NCI-H2029 treated with DMSO at 0.1 percent for 48 hours (cell line): ENCODE results near the gene GMNN.
"Not testable (repeated sequence)": the region's sequence is repeated elsewhere in the genome, so short reads cannot be mapped to it uniquely, and the experiment has no call there.

Experiments
- DNase-seq: peaks from one replicate; lab custom pipeline; 2025; lab: John Stamatoyannopoulos, UW

The GMNN gene

GRCh38 chr6:24774696-24775519 is at the start of gene GMNN:
Gene GMNN, plus strand, starts transcription at chr6:24774937. Its CDS starts 2,310 bp downstream, at chr6:24777247.
- DNase-seq: peak; percentile 98

DNA sequence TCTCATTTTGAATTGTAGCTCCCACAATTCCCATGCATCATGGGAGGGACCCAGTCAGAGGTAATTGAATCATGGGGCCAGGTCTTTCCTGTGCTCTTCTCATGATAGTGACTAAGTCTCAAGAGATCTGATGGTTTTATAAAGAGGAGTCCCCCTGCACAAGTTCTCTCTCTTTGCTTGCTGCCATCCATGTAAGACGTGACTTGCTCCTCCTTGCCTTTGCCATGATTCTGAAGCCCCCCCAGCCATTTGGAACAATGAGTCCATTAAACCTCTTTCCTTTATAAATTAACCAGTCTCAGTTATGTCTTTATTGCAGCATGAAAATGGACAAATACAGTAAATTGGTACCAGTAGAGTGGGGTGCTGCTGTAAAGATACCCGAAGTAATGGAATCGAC is 44.1 kb upstream of the GMNN start:
- DNase-seq: not testable (repeated sequence)

DNA sequence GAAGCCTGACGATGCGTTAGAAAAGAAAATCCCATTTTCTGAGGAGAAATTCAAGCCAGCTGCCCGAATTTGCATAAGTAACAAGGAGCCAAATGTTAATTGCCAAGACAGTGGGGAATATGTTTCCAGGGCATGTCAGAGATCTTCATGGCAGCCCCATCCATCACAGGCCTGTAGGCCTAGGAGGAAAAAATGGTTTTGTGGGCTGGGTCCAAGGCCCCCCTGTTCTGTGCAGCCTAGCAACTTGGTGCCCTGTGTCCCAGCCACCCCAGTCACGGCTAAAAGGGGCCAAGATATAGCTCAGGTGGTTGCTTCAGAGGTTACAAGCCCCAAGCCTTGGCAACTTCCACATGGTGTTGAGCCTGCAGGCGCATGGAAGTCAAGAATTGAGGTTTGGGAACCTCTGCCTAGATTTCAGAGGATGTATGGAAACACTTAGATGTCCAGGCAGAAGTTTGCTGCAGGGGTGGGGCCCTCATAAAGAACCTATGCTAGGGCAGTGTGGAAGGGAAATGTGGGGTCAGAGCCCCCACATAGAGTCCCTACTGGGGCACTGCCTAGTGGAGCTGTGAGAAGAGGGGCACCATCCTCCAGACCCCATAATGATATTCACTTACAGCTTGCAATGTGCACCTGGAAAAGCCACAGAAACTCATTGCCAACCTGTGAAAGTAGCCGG is 43.1 kb upstream of the GMNN start:
- not testable (repeated sequence) for DNase-seq

GRCh38 chr6:24734166-24734565 is 40.6 kb upstream of the GMNN start:
- no peak for DNase-seq

DNA sequence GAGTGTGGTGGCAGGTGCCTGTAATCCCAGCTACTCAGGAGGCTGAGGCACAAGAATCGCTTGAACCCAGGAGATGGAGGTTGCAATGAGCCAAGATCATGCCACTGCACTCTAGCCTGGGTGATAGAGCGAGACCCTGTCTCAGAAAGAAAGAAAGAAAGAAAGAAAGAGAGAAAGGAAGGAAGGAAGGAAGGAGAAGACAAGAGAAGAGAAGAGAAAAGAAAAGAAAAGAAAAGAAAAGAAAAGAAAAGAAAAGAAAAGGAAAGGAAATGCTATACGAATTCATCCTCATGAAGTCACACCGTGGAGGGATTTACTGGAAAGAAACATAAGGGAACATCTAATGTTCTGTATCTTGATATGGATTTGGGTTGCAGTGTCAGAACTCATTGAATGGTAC is 40.0 kb upstream of the GMNN start:
- not testable (repeated sequence) for DNase-seq

- no peak for DNase-seq
Observed at GRCh38 chr6:24738741-24739140, 36.0 kb upstream of the GMNN start.

- DNase-seq: no peak
Observed at GRCh38 chr6:24740861-24741260, 33.9 kb upstream of the GMNN start.

DNA sequence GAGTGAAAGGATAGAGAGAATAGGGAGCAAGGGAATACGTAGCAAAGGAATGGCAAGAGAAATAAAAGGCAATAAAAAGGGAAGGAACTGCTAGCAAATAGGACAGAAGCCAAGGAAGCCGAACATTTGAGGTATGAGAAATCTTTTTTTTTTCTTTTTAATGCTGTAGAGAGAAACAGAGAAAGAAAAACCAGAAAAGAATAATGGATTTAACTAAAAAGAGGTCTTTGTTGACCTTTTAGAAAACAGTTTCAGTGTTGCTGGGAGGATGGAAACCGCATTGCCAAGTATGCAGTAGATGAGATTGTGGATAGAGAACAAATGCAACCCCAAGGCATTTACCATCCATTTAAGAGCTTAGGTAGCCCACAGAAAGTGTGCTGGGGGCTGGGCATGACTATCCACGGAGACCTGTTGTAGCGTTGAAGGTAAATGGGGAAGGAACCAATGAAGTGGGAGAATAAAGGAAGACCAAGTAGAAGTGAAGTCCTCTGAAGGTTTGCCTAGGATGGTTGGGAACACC is 32.5 kb upstream of the GMNN start:
- DNase-seq: no peak

GRCh38 chr6:24743265-24743943 is 31.3 kb upstream of the GMNN start:
- no peak for DNase-seq

- no peak for DNase-seq
Observed at GRCh38 chr6:24743944-24744335, 30.8 kb upstream of the GMNN start.

DNA sequence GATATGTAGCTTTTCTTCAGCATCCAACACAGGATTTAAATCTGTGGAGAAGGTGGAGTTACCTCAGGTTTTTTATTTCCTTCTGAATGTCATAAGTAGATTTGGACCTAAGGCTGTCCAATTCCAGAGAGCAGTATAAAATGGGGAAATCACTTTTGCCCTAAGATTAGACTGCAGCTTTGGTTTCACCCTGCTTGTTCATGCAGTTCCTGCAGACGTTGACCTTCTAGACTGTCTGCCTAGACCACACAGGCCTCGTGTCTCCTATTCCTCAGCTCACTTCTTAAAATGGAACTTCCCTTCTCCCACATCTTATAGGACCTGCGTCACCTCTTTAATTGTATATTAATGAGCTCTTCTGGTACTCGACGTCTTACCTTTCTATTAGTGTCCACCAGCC is 29.8 kb upstream of the GMNN start:
- no peak for DNase-seq

- DNase-seq: no peak
Observed at GRCh38 chr6:24749297-24749696, 25.4 kb upstream of the GMNN start.

GRCh38 chr6:24750878-24751277 is 23.9 kb upstream of the GMNN start:
- DNase-seq: not testable (repeated sequence)

- DNase-seq: no peak
Observed at GRCh38 chr6:24752503-24752902, 22.2 kb upstream of the GMNN start.

GRCh38 chr6:24752917-24753492 is 21.7 kb upstream of the GMNN start:
- DNase-seq: no peak

GRCh38 chr6:24753545-24753944 is 21.2 kb upstream of the GMNN start:
- DNase-seq: no peak

DNA sequence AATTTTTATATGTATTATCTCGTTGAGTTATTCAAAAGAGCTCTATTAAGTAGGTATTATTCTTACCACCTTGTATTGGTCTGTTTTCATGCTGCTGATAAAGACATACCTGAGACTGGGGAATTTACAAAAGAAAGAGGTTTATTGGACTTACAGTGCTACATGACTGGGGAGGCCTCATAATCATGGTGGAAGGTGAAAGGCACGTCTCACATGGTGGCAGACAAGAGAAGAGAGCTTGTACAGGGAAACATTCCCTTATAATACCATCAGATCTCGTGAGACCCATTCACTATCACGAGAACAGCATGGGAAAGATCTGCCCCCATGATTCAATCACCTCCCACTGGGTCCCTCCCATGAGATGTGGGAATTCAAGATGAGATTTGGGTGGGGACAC is 20.4 kb upstream of the GMNN start:
- not testable (repeated sequence) for DNase-seq

DNA sequence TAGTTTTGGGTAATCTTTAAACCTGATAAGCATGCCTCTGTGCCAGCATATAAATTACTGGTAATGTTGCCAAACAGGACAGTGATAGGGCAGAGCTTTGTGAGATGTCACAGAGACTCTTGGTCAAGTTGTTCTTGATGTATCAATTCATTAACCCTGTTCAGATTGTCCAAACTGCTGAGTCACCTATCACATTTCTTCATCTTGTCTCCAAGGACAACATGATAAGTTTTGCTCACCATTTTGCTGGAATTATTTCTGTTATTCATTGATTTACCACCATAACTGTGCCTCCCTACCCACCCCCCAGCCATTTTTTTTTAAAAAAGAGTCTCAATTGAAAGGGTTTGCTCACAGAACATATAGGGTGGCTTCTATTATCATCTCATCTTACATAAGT is 19.5 kb upstream of the GMNN start:
- DNase-seq: no peak

DNA sequence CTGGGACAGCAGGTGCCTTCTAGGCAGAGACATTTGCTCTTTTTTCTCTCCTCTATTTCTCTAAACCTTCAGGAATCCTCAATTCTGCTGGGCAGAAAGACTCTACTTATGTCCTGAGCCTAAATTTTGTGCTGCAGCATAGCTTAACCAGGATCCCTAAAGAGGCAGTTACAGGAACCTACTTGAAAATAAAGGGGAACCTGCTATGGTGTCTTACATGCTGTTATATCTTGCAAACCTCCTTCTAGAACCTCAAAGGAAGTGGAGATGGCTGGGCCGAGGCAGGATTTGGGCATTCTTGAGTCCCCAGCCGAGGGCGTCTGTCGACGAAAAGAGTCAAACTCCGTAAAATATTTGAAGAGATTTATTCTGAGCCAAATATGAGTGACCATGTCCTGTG is 17.1 kb upstream of the GMNN start:
- DNase-seq: no peak

GRCh38 chr6:24759718-24760117 is 15.0 kb upstream of the GMNN start:
- no peak for DNase-seq

DNA sequence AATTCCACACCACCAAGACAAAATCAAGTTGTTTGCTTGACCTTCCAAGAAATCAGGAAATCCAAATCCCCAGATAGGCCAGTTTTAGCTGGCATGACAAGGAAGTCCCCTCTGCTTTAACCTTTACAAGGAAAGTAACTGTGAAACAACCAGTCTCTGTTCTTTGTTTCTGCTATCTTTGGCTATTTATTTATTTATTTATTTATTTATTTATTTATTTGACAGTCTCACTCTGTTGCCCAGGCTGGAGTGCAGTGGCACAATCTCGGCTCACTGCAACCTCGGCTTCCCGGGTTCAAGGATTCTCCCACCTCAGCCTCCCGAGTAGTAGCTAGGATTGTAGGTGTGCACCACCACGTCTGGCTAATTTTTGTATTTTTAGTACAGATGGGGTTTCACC is 14.5 kb upstream of the GMNN start:
- no peak for DNase-seq

DNA sequence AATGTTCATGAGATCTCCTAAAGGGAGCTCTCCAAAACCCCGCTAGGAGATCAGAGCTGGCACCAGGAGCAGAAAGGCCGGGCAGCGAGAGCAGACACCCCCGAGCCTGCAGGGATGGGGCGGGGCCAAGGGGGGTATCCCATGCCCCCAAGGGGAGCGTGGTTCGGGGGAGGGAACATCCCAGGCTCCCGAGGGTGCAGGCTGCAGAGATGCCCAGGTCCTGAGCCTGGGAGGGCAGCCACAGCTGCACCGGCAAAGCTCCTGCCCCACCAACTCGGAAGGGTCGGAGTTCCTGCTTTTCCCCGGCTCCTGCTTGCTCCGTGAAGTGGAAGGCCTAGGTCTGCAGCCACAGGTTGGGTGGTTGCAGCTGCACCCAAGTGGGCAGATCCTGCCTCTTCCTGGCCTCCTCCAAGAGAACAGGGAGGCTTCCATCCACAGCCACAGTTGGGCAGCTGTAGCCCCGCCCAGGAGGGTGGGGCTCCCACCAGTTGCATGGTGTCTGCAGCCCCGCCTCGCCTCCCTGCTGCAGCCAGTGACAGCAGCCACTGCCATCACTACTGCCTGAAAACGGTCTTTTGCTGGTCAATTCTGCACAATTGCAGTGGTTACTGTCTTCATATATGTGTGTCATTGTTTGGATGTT is 13.4 kb upstream of the GMNN start:
- DNase-seq: no peak
